Measurements from ENCODE around the gene DUSP16.

GRCh38 chr12:12600659-12601058, 38.0 kb upstream of the DUSP16 start:
- TF ChIP-seq USF2 (CRISPR knock-in tag; IDR thresholded peaks at IDR 0.05) (no peak), FOXK1 (CRISPR knock-in tag; IDR thresholded peaks at IDR 0.05) (no peak), E2F5 (CRISPR knock-in tag; IDR thresholded peaks at IDR 0.05) (no peak), CTCF (IDR thresholded peaks at IDR 0.05) (no peak), USF1 (CRISPR knock-in tag; IDR thresholded peaks at IDR 0.05) (no peak), SP1 (CRISPR knock-in tag; conservative IDR thresholded peaks at IDR 0.05) (no peak), JUN (CRISPR knock-in tag; IDR thresholded peaks at IDR 0.05) (no peak), FOXJ3 (CRISPR knock-in tag; IDR thresholded peaks at IDR 0.05; ENCODE audit: borderline replicate concordance) (no peak), STAT6 (CRISPR knock-in tag; conservative IDR thresholded peaks at IDR 0.05; ENCODE audit: low read depth) (no peak), CBFB (CRISPR knock-in tag; IDR thresholded peaks at IDR 0.05; ENCODE audit: low read depth) (no peak), NR2C2 (CRISPR knock-in tag; IDR thresholded peaks at IDR 0.05) (no peak), CREM (CRISPR knock-in tag; IDR thresholded peaks at IDR 0.05) (no peak), ZNF671 (CRISPR knock-in tag; IDR thresholded peaks at IDR 0.05) (no peak)

Measured in WTC11 (cell line).